ENCODE results near the gene NQO2. TPM values are rescaled to one million over a fixed set of nuclear protein-coding genes. Genes with fewer than 3 reads are reported as not detected.
"Not testable (repeated sequence)": the region's sequence is repeated elsewhere in the genome, so short reads cannot be mapped to it uniquely, and the experiment has no call there.

Gene NQO2
- total RNA-seq, 1 donor from 2014 or later, result 45.6 TPM

DNA sequence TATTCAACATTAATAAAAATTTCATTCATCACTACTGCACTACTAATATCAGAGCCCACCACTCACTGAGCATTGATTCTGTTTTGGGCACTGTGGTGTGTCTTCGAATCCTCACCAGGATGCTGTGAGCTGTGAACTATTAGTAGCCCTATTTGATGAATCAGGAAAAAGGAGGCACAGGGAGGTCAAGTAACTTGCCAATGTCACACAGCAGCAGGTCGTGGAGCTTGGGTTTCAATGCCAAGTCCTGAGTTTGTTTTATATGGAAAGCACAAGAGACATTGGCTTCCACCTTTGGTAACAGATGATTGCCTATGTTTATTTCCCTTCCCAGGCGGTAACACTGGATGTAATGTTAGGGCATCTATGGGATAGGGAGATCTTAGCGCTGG, 15.0 kb downstream of the NQO2 start:
- Mint-ChIP-seq H3K36me3 (ENCODE audit: low read depth) (peaks cover 81% of the 10 kb centered on the region), H3K9me3 (peaks cover 34% of the 10 kb centered on the region), H3K27me3 (ENCODE audit: low read depth) (no peaks in the 10 kb centered on the region), H3K27ac (no peak overlapping the region), H3K4me3 (ENCODE audit: low read depth) (no peak overlapping the region), H3K4me1 (ENCODE audit: low read depth) (peaks cover 8% of the 10 kb centered on the region)
- no peak for DNase-seq (ENCODE audit: low spot score)
- intact Hi-C loops (cut with micrococcal nuclease), result no loop called here

DNA sequence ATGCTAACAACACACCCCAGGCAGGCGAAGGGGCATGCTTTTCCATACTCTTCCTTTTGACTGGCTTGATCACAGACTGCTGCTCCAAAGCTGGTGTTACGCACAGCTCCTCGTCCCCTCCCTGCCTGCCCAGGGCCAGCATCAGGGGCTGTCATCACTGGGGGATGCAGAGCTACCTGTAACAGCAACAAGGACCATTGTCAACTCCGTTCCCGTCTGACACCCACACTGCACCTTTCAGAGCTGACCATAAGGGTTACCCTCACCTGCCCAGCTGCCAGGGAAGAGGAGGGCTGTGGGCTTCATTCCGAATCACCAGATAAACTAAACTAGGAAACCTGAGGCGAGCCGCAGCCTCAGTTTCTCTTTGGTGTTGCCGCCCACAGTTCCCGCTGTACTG, 15.4 kb downstream of the NQO2 start:
- Mint-ChIP-seq H3K27ac (no peak overlapping the region), H3K4me3 (ENCODE audit: low read depth) (no peak overlapping the region), H3K4me1 (ENCODE audit: low read depth) (peaks cover 12% of the 10 kb centered on the region), H3K36me3 (ENCODE audit: low read depth) (peaks cover 81% of the 10 kb centered on the region), H3K9me3 (peaks cover 33% of the 10 kb centered on the region), H3K27me3 (ENCODE audit: low read depth) (no peaks in the 10 kb centered on the region)
- DNase-seq (ENCODE audit: low spot score), result no peak
- intact Hi-C loops (cut with micrococcal nuclease), result no loop called here

DNA sequence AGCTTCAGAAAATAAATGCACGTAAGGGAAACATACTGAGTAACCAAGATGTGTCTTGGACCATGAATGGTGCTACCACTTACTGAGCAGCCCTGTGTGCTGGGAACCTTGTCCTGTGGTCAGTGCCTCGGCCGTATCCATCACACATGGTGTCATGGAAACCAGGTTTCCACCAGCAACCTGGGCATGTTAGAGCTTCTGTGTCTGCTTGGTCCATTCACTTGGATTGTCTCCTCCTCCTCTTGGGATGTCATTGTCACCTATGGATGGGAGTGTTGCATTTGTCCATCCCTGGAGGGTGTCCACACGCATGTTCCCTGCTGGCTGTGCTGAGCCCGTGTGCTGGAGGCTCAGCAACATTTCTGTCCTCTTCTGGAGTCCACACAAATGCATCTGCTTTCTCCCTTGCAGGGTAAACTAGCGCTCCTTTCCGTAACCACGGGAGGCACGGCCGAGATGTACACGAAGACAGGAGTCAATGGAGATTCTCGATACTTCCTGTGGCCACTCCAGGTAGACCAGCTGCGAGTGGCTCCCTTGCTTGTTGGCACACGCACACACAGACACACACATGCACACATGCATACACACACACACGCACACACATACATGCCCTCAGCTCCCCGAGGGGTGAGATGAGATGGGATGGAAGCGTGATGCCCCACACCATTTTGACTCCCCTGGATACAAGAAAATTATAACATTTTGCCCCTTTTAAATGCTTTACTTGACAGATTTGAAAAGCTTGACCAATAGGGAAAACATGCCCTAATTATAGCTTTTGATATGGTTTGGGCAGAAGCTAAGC, 17.0 kb downstream of the NQO2 start:
- Mint-ChIP-seq H3K36me3 (ENCODE audit: low read depth) (peaks cover 78% of the 10 kb centered on the region), H3K4me1 (ENCODE audit: low read depth) (peaks cover 15% of the 10 kb centered on the region)
- DNase-seq (ENCODE audit: low spot score), result no peak

DNA sequence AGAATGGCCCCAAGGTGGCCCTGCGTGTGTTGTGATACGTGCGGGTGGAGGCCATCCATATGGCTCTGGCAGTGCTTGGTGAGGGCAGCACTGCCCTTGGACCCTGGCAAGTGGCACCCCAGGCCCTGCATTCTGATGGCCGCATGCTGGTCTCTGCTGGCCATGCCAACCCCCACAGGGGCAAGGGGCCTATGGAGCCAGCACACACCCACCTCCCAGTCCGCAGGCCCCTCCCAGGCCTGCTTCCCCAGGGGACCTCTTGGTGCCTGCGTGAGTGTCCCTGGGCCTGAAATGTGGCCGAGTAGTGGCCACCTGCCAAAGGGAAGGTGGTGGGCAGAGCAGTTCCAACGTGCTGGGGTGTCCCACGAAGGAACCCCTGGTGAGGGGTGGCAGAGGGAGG, 17.6 kb downstream of the NQO2 start:
- no peak overlapping the region for H3K27ac Mint-ChIP-seq
- H3K4me3 Mint-ChIP-seq (ENCODE audit: low read depth), result no peak overlapping the region
- H3K4me1 Mint-ChIP-seq (ENCODE audit: low read depth), result peaks cover 15% of the 10 kb centered on the region
- no peaks in the 10 kb centered on the region for H3K27me3 Mint-ChIP-seq (ENCODE audit: low read depth)
- intact Hi-C loops (cut with micrococcal nuclease), result no loop called here
- H3K36me3 Mint-ChIP-seq (ENCODE audit: low read depth), result peaks cover 73% of the 10 kb centered on the region
- no peak for DNase-seq (ENCODE audit: low spot score)
- peaks cover 17% of the 10 kb centered on the region for H3K9me3 Mint-ChIP-seq

More for the DNA sequence above, 17.0 kb downstream of the NQO2 start:
- intact Hi-C loops (cut with micrococcal nuclease), result no loop called here
- H3K27me3 Mint-ChIP-seq (ENCODE audit: low read depth), result no peaks in the 10 kb centered on the region
- no peak overlapping the region for H3K27ac Mint-ChIP-seq
- H3K4me3 Mint-ChIP-seq (ENCODE audit: low read depth), result no peak overlapping the region
- H3K9me3 Mint-ChIP-seq, result peaks cover 23% of the 10 kb centered on the region

DNA sequence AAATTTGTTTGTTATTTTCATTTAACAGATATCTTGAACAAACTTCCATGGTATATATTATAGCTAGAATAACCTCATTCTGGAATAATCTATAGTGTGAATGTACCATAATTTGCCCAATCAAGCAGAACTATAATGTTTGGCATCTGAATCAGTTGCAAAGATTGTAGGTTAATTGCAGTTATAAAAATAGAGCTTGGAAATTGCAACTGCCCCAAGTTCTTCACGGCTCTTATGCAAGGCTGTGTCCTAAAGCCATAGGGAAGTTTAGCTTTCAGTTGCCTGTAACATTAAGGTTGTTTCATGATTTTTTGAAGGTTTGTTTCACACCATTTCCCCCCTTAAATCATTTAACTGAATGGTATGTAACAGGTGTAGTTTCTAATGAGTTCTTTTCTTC, 19.4 kb downstream of the NQO2 start:
- Mint-ChIP-seq H3K27ac (no peak overlapping the region), H3K4me1 (ENCODE audit: low read depth) (peaks cover 25% of the 10 kb centered on the region), H3K27me3 (ENCODE audit: low read depth) (no peaks in the 10 kb centered on the region), H3K9me3 (peaks cover 9% of the 10 kb centered on the region), H3K4me3 (ENCODE audit: low read depth) (no peak overlapping the region), H3K36me3 (ENCODE audit: low read depth) (peaks cover 71% of the 10 kb centered on the region)
- DNase-seq (ENCODE audit: low spot score), result no peak
- intact Hi-C loops (cut with micrococcal nuclease), result no loop called here

DNA sequence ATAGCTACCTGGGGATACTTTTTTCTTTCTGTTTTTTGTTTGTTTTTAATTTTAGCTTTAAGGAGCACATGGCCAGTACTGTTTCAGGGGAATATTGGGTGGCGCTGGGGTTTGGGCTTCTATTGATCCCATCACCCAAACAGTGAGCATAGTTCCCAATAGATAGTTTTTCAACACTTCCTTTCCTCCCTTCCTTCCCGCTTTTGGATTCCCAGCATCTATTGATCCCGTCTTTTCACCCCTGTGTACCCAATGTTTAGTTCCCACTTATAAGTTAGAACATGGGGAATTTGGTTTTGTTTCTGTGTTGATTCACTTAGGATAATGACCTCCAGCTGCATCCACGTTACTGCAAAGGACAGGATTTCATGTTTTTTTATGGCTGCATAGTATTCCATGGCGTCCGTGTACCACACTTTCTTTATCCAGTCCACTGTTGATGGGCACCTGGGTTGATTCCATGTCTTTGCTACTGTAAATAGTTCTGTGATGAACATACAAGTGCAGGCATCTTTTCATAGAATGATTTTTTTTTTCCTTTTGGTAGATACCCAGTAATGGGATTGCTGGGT, 20.1 kb downstream of the NQO2 start:
- Mint-ChIP-seq H3K4me1 (ENCODE audit: low read depth) (peaks cover 31% of the 10 kb centered on the region), H3K27ac (no peak overlapping the region), H3K27me3 (ENCODE audit: low read depth) (no peaks in the 10 kb centered on the region), H3K4me3 (ENCODE audit: low read depth) (no peak overlapping the region), H3K36me3 (ENCODE audit: low read depth) (peaks cover 65% of the 10 kb centered on the region), H3K9me3 (peaks cover 9% of the 10 kb centered on the region)
- intact Hi-C loops (cut with micrococcal nuclease), result no loop called here
- no peak for DNase-seq (ENCODE audit: low spot score)

DNA sequence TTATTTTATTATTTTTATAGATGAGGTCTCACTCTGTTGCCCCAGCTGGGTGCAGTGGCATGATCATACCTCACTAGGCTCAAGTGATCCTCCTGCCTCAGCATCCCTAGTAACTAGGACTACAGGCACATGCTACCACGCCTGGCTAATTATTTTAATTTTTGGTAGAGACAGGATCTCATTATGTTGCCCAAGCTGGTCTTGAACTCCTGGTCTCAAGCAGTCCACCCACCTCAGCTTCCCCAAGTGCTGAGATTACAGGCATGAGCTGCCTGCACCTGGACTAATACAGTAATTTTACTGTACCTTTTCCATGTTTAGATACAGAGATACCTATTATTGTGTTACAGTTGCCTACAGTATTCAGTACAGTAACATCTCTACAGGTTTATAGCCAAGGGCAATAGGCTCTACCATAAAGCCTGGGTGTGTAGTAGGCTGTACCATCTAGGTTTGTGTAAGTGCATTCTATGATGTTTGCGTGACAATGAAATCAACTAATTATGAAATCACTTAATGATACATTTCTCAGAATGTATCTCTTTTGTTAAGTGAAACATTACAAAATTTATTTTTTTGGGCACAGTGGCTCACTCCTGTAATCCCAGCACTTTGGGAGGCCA, 21.4 kb downstream of the NQO2 start:
- H3K4me3 Mint-ChIP-seq (ENCODE audit: low read depth); H3K9me3 Mint-ChIP-seq; H3K27ac Mint-ChIP-seq; H3K27me3 Mint-ChIP-seq (ENCODE audit: low read depth); intact Hi-C loops (cut with micrococcal nuclease); DNase-seq (ENCODE audit: low spot score): not testable (repeated sequence)
- peaks cover 54% of the 10 kb centered on the region for H3K36me3 Mint-ChIP-seq (ENCODE audit: low read depth)
- H3K4me1 Mint-ChIP-seq (ENCODE audit: low read depth), result peaks cover 41% of the 10 kb centered on the region

DNA sequence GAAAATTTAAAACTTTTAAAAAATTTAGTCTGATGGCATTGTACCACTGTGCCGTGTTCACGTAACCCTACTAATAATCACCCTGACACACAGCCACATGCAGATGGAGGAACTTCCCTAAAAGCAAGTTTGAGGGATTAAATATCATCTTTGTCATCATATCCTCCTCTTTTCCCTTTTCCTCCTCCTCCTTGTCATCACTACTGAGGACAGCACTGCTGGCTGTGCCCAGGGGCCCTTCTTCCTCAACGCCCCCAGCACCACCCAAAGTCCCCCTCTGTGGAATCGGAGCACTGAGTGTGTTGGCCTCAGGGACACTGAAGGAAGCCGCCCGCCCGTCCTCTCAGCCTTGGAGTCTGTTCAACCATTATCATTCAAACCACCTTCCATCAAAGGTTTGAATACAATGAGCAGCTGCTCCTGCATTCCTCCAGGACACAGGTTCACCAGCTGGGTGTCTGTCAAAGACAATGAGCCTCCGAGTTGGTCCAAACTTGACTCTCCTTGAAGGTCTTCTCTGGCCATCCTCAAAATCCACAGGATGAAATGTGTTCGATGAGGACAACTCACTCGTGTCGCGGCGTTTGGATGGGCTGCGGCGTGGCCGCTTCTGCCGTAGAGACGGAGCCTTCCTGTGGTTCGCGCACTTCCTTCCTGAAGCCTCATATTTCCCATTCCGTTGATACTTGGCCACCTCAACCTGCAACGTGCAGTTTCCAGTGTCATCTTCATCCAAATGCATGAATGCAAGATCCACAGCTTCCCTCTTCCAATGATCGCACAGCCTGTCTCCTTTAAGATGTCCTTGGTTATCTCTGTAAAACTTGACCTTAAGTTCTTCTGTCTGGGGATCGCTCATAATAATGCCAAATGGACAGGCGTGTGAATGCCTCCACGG, 23.3 kb downstream of the NQO2 start:
- Mint-ChIP-seq H3K36me3 (ENCODE audit: low read depth) (peaks cover 38% of the 10 kb centered on the region), H3K27ac (peak overlapping the region; percentile 96), H3K9me3 (peaks cover 9% of the 10 kb centered on the region), H3K4me1 (ENCODE audit: low read depth) (peaks cover 54% of the 10 kb centered on the region), H3K27me3 (ENCODE audit: low read depth) (no peaks in the 10 kb centered on the region), H3K4me3 (ENCODE audit: low read depth) (peak overlapping the region; percentile 90)
- intact Hi-C loops (cut with micrococcal nuclease), result loop anchor here (1.0 to 2.0 kb wide), 3 partner anchors 21 to 30 kb away; partner anchors contain the start of gene NQO2
- DNase-seq (ENCODE audit: low spot score), result peak; percentile 34

DNA sequence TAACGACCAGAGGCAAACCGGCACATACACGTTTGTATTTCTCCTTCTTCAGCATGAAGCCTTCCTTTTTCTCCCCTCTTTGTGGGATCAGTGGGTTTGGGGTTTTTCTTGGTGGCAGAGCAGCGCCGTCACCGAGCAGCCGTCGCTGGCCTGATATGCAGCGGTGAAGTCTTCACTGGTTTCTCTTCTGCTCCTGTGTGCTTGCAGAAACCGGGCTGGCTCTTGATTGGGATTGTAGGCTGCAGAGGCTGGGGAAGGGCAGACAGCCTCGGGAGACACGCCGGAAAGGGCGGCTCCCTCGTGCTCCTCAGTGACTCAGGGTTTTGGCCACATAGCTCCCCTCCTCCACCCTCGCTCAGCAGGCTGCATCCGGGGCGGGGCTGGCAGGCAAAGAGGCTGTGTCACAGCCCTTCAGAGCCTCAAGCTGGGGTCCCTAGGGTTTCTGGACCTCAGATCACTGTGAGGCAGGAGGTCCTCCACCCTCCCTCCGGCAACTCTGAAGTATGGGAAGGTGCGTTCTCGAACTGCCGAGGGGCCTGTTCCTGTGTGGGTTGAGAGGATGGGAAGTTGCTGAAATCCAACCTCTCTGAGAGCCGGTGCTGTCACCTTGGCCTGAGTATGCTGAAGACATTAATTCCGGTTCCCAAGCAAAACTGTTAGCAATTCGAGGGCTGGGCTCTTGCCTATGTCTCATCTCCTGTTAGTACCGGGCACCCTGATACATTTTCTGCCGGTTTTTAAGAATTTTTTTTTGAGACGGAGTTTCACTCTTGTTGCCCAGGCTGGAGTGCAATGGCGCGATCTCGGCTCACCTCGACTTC, 24.2 kb downstream of the NQO2 start:
- Mint-ChIP-seq H3K27ac (peak overlapping the region; percentile 96), H3K36me3 (ENCODE audit: low read depth) (peaks cover 36% of the 10 kb centered on the region), H3K4me1 (ENCODE audit: low read depth) (peaks cover 59% of the 10 kb centered on the region), H3K27me3 (ENCODE audit: low read depth) (no peaks in the 10 kb centered on the region), H3K4me3 (ENCODE audit: low read depth) (peak overlapping the region; percentile 90), H3K9me3 (peaks cover 9% of the 10 kb centered on the region)
- DNase-seq (ENCODE audit: low spot score), result peak; percentile 87
- intact Hi-C loops (cut with micrococcal nuclease), result loop anchor here (1.0 to 2.0 kb wide), 3 partner anchors 22 to 29 kb away; partner anchors contain the start of gene NQO2

DNA sequence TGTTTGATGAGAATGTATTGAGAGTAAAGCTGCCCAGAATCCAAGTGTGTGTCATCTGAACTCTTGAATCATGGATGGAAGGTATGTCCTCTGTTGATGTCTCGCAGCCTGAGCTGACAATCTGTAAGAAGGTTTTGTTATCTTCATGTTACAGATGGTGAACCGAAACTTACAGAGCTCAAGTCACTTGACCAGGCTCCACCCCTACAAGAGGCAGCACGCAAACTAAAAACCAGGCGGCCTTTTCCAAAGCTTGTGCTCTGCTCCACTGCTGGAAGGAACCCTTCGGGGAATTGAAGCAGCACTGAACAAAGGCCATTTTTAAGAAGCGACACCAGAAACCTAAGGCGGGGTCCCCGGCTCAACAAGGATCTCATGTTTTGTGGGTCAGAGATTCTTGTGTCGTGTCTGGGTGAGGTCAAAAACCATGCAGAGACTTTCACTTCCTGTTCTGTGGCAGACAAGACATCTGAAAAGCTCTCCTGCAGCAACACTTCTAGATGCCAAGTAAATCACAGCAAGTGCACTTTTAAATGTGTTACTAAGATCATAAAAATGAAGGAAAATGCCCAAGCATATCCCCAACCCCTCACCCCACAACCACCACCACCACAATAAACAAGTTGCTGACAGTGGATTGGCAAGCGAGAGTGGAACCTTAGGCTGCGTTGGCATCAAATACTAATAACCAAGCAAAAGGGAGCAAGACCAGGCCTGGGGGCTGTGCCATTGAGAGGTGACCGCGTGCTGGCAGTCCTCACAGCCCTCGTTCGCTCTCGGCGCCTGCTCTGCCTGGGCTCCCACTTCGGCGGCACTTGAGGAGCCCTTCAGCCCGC, 27.3 kb downstream of the NQO2 start:
- H3K36me3 Mint-ChIP-seq (ENCODE audit: low read depth), result peaks cover 12% of the 10 kb centered on the region
- intact Hi-C loops (cut with micrococcal nuclease), result no loop called here
- peak overlapping the region; percentile 84 for H3K27ac Mint-ChIP-seq
- H3K4me1 Mint-ChIP-seq (ENCODE audit: low read depth), result peaks cover 48% of the 10 kb centered on the region
- peaks cover under 1% of the 10 kb centered on the region for H3K27me3 Mint-ChIP-seq (ENCODE audit: low read depth)
- peak overlapping the region; percentile 68 for H3K4me3 Mint-ChIP-seq (ENCODE audit: low read depth)
- no peaks in the 10 kb centered on the region for H3K9me3 Mint-ChIP-seq
- DNase-seq (ENCODE audit: low spot score), result peak; percentile 55

DNA sequence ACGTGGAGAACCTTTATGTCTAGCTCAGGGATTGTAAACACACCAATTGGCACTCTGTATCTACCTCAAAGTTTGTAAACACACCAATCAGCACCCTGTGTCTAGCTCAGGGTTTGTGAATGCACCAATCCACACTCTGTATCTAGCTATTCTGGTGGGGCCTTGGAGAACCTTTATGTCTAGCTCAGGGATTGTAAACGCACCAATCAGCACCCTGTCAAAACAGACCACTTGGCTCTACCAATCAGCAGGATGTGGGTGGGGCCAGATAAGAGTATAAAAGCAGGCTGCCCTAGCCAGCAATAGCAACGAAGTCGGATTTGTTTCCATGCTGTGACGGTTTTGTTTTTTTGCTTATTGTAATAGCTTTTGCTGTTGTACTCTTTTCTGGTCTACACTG, 28.5 kb downstream of the NQO2 start:
- H3K27me3 Mint-ChIP-seq (ENCODE audit: low read depth); H3K27ac Mint-ChIP-seq; H3K36me3 Mint-ChIP-seq (ENCODE audit: low read depth); DNase-seq (ENCODE audit: low spot score); H3K4me3 Mint-ChIP-seq (ENCODE audit: low read depth); H3K9me3 Mint-ChIP-seq; intact Hi-C loops (cut with micrococcal nuclease): not testable (repeated sequence)
- peaks cover 43% of the 10 kb centered on the region for H3K4me1 Mint-ChIP-seq (ENCODE audit: low read depth)
